Cardiac muscle cell (in vitro differentiated cells and primary cell): ENCODE data around the gene ZNF521. TPM values are rescaled to one million over a fixed set of nuclear protein-coding genes. Genes with fewer than 3 reads are reported as not detected.
A peak's percentile ranks its signal among the peaks of the same experiment; 100 is the strongest.
"Not testable (repeated sequence)": the region's sequence is repeated elsewhere in the genome, so short reads cannot be mapped to it uniquely, and the experiment has no call there.

Experiments used
- DNase-seq, 2 donors: peaks; one replicate each; pipeline versions ENCODE4 v3.0.0 to v3.0.0-alpha.2; 2010 to 2017; ENCODE audit warnings: low read depth in 1 of 2, low spot score in 1 of 2
- H3K27ac ChIP-seq: fragments of 200-600 bp; sonication (generic); 2 replicates; pipeline ENCODE4 v1.5.1; 2016
- H3K27me3 ChIP-seq: fragments of 200-600 bp; sonication (generic); 2 replicates; pipeline ENCODE4 v1.6.0; 2016; ENCODE audit warnings: control low read depth
- H3K36me3 ChIP-seq: fragments of 200-600 bp; sonication (generic); 2 replicates; pipeline ENCODE4 v1.5.1; 2016; ENCODE audit warnings: control low read depth
- H3K4me1 ChIP-seq: fragments of 200-600 bp; sonication (generic); 2 replicates; pipeline ENCODE4 v1.8.1; 2017; ENCODE audit warnings: low read depth, mild to moderate bottlenecking, mixed run types
- H3K4me3 ChIP-seq: fragments of 200-600 bp; sonication (generic); 2 replicates; pipeline ENCODE4 v1.5.1; 2016; ENCODE audit warnings: mild to moderate bottlenecking
- H3K9me3 ChIP-seq: fragments of 200-600 bp; sonication (generic); 2 replicates; pipeline ENCODE4 v1.5.1; 2017; ENCODE audit warnings: low read depth, mild to moderate bottlenecking, control low read depth
- CTCF ChIP-seq: IDR thresholded peaks from 2 replicates; pipeline ENCODE4 v1.5.1; 2012; ENCODE audit warnings: low read depth, mild to moderate bottlenecking, low read length
- polyA plus RNA-seq: library from polyadenylated mRNA; unstranded; fragments of >200 nt; fragmentation: Nextera tagmentation; extraction: Ambion mirVana; gene quantifications from 2 replicates; pipeline ENCODE4 v1.2.1, GENCODE V29; 2016
- total RNA-seq: library from RNA; depleted of rRNA; stranded (reverse); fragments of >200 nt; gene quantifications from 2 replicates; pipeline ENCODE4 v1.2.3, GENCODE V29; 2016

The ZNF521 gene
- total and polyA plus RNA-seq, 2 experiments from 2014 or later = 34.2 to 442 TPM

- H3K27me3 ChIP-seq = no peaks in the 10 kb centered on the region
- no peak for DNase-seq
- no peaks in the 10 kb centered on the region for H3K36me3 ChIP-seq
- no peak for TF ChIP-seq CTCF
- peak overlapping the region; percentile 98 for H3K27ac ChIP-seq
- H3K4me1 ChIP-seq = peaks cover 89% of the 10 kb centered on the region
- no peaks in the 10 kb centered on the region for H3K9me3 ChIP-seq
- no peak overlapping the region for H3K4me3 ChIP-seq
These were observed 72.4 kb downstream of the ZNF521 start for GRCh38 chr18:25279556-25279955.

- no peaks in the 10 kb centered on the region for H3K36me3 ChIP-seq
- no peak overlapping the region for H3K27ac ChIP-seq
- no peaks in the 10 kb centered on the region for H3K9me3 ChIP-seq
- H3K4me1 ChIP-seq = peaks cover 84% of the 10 kb centered on the region
- no peak overlapping the region for H3K4me3 ChIP-seq
- no peaks in the 10 kb centered on the region for H3K27me3 ChIP-seq
- TF ChIP-seq CTCF = no peak
- DNase-seq = peak in 1 of 2 donors; percentile 34
These were observed 72.8 kb downstream of the ZNF521 start for GRCh38 chr18:25279133-25279532.

- TF ChIP-seq CTCF = no peak
- peak in 1 of 2 donors; percentile 7 for DNase-seq
- Histone ChIP-seq H3K4me1 (peaks cover 77% of the 10 kb centered on the region), H3K4me3 (no peak overlapping the region), H3K36me3 (no peaks in the 10 kb centered on the region), H3K27me3 (no peaks in the 10 kb centered on the region), H3K27ac (peak overlapping the region; percentile 22), H3K9me3 (no peaks in the 10 kb centered on the region)
These were observed 73.6 kb downstream of the ZNF521 start for GRCh38 chr18:25278394-25278793.

- no peaks in the 10 kb centered on the region for H3K27me3 ChIP-seq
- H3K9me3 ChIP-seq = no peaks in the 10 kb centered on the region
- TF ChIP-seq CTCF = no peak
- peak overlapping the region; percentile 49 for H3K27ac ChIP-seq
- peaks cover 48% of the 10 kb centered on the region for H3K4me1 ChIP-seq
- no peaks in the 10 kb centered on the region for H3K36me3 ChIP-seq
- H3K4me3 ChIP-seq = no peak overlapping the region
- peak in 1 of 2 donors; percentile 59 for DNase-seq
These were observed 76.5 kb downstream of the ZNF521 start for GRCh38 chr18:25275412-25276001.

GRCh38 chr18:25274926-25275325 is 77.0 kb downstream of the ZNF521 start:
- TF ChIP-seq CTCF = no peak
- Histone ChIP-seq H3K27me3 (no peaks in the 10 kb centered on the region), H3K9me3 (no peaks in the 10 kb centered on the region), H3K4me3 (no peak overlapping the region), H3K27ac (peak overlapping the region; percentile 49), H3K4me1 (peaks cover 42% of the 10 kb centered on the region), H3K36me3 (no peaks in the 10 kb centered on the region)
- DNase-seq = no peak

GRCh38 chr18:25266931-25267527 is 84.9 kb downstream of the ZNF521 start:
- H3K4me3 ChIP-seq, H3K9me3 ChIP-seq, H3K27me3 ChIP-seq, H3K36me3 ChIP-seq: not testable (repeated sequence)
- peak in 1 of 2 donors; percentile 57 for DNase-seq
- Histone ChIP-seq H3K4me1 (peaks cover 31% of the 10 kb centered on the region), H3K27ac (peak overlapping the region; percentile 93)
